Skin epidermis (tissue), 12 donors: Measurements from ENCODE around the gene SLX4IP.

Experiments used
- H3K27ac ChIP-seq, 21 experiments: fragments of 200-600 bp; sonication (generic) in 11 of 21; one replicate each; pipeline ENCODE4 v1.5.0; 2020; ENCODE audit warnings: mild to moderate bottlenecking in 3 of 21, inconsistent platforms in 2 of 21, moderate library complexity in 2 of 21
- H3K4me3 ChIP-seq, 7 experiments: fragments of 200-600 bp; sonication (generic) in 2 of 7; one replicate each; pipeline ENCODE4 v1.5.0; 2020; ENCODE audit warnings: inconsistent platforms in 2 of 7, mild to moderate bottlenecking in 2 of 7, moderate library complexity in 1 of 7

Gene SLX4IP

GRCh38 chr20:10488534-10488933 is 53.4 kb downstream of the SLX4IP start:
- H3K27ac ChIP-seq, result no peak overlapping the region
- no peak overlapping the region for H3K4me3 ChIP-seq

- Histone ChIP-seq H3K4me3 (no peak overlapping the region), H3K27ac (peak overlapping the region in 1 of 21 experiments; percentile 12)
These were observed 54.7 kb downstream of the SLX4IP start for GRCh38 chr20:10489853-10490252.

DNA sequence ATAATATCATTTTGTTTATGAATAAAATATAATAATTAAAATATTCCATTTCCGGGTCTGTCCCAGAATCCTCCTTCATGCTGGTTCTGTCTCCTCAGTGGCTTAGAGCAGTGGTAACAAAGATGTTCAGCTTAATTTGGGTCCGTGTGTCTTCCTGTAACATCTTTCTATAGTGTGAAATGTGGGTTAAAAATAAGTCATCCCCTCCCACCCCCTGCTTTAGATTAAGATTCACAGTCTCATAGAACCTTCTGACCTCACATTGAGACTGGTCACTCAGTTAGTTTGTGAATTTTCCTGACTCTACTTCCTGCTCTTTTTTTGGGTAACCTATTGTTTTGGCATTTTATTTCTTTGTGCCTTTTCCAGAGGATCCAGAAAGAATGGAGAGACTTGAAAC is 55.2 kb downstream of the SLX4IP start:
- H3K27ac ChIP-seq, result peak overlapping the region in 5 of 21 experiments; percentile 12 to 26 (median 21)
- no peak overlapping the region for H3K4me3 ChIP-seq

- peak overlapping the region in 4 of 21 experiments; percentile 16 to 26 (median 23) for H3K27ac ChIP-seq
- H3K4me3 ChIP-seq, result no peak overlapping the region
These were observed 55.6 kb downstream of the SLX4IP start for GRCh38 chr20:10490706-10491105.

DNA sequence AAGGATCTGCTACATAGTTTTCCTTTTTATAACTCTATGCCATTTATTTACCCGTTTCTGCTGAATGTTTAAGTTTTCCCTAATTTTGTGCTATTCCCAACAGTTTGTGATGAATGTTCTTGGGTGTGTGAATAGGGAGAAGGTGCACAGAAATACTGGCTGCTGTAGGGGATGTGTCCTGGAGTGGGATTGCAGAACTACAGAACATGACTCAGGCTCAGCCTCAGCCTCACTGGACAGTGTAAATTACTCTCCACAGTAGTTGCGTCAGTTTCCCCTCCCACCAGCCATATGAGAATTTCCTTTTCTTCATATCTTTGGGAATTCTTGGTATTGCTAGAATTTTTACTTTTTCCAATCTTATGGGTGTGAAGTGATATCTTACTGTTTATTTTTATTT is 57.0 kb downstream of the SLX4IP start:
- no peak overlapping the region for H3K27ac ChIP-seq

GRCh38 chr20:10492844-10493243 is 57.7 kb downstream of the SLX4IP start:
- H3K27ac ChIP-seq, result no peak overlapping the region
- H3K4me3 ChIP-seq, result no peak overlapping the region

More for the DNA sequence above, 57.0 kb downstream of the SLX4IP start:
- no peak overlapping the region for H3K4me3 ChIP-seq

DNA sequence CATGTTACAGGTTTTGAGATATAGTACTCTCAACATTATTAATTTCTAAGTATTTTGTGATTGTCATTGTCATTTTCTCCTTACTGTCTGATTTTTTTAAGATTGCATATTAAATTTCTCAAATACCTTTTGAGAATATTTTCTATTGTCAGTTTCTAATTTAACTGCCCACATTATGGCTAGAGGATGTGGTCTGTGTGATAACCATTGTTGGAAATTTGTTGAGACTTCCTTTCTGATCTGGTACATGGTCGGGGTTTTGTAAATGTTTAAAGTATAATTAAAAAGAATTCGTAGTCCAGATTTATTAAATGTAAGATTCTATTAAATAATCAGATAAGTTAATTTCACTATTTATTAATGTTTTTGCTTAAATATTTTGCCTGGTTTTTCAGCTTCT is 60.1 kb downstream of the SLX4IP start:
- no peak overlapping the region for H3K4me3 ChIP-seq
- H3K27ac ChIP-seq, result no peak overlapping the region

- H3K4me3 ChIP-seq, result no peak overlapping the region
- H3K27ac ChIP-seq, result no peak overlapping the region
These were observed 61.4 kb downstream of the SLX4IP start for GRCh38 chr20:10496465-10496864.

DNA sequence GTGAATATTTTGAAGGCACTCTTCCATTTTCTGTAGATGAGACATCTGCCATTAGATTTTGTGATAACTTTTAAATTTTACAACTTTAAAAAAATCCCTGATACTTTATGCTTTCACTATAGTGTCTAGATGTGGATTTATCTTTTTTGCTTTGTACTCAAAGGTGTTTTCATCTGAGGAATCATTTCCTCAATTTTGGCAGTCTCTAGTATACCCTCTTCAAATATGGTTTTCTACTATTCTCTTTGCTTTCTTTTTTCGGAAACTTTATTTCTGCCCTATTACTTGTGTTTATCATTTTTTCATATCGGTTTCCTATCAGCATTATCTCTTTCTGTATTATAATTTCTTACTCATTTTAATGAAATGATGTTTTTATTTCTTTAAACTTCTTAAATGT is 62.2 kb downstream of the SLX4IP start:
- Histone ChIP-seq H3K4me3 (no peak overlapping the region), H3K27ac (no peak overlapping the region)

GRCh38 chr20:10497791-10498190 is 62.7 kb downstream of the SLX4IP start:
- H3K27ac ChIP-seq, result peak overlapping the region in 1 of 21 experiments; percentile 27
- H3K4me3 ChIP-seq, result no peak overlapping the region

DNA sequence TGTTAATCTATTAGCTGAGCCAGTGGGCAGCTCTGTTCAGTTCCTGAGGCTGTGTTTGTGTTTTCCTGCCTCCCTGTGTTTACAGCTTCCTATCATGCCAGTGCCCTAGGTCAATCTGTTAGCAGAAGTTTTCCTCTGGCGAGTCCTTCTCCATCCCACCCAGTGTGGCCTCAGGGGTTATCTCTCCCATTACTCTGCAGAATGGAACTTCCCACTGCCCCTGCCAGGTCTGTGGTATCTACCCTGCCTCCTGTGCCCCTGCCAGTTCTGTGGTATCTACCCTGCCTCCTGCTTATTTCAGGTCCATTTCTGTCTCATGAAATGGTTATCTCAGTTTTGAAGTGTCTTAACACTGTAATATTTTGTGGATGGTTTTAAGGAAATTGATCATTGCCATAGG is 63.1 kb downstream of the SLX4IP start:
- H3K4me3 ChIP-seq, result no peak overlapping the region
- peak overlapping the region in 1 of 21 experiments; percentile 27 for H3K27ac ChIP-seq

- peak overlapping the region in 3 of 7 experiments; percentile 10 to 22 (median 17) for H3K4me3 ChIP-seq
These were observed 66.3 kb downstream of the SLX4IP start for GRCh38 chr20:10501402-10501801.

DNA sequence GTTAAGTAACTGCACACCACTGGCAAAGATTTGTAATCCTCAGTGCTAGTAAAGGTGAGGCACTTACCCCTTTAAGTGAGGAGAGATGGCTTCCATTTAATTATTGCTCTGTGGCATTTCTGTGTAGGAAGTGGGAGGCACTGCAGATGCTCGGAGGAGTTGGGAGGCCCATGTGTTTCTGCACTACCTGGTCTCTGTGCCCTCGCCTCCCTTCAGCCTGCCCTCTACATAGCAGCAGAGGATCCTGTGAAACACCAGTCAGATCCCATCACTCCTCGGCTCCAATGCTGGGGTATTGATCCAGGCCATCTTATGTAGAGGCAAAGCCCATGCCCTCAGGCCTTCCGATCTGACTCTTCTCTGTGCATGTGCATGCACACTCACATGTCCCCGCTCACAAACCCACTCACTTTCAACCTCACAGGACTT is 67.0 kb downstream of the SLX4IP start:
- Histone ChIP-seq H3K27ac (peak overlapping the region in 14 of 21 experiments; percentile 2 to 82 (median 56)), H3K4me3 (peak overlapping the region in 3 of 7 experiments; percentile 10 to 22 (median 17))

More at GRCh38 chr20:10501402-10501801, 66.3 kb downstream of the SLX4IP start:
- H3K27ac ChIP-seq, result peak overlapping the region in 17 of 21 experiments; percentile 2 to 82 (median 50)

GRCh38 chr20:10504608-10504993 is 69.5 kb downstream of the SLX4IP start:
- H3K27ac ChIP-seq, result peak overlapping the region in 8 of 21 experiments; percentile 2 to 81 (median 48)
- H3K4me3 ChIP-seq, result no peak overlapping the region

DNA sequence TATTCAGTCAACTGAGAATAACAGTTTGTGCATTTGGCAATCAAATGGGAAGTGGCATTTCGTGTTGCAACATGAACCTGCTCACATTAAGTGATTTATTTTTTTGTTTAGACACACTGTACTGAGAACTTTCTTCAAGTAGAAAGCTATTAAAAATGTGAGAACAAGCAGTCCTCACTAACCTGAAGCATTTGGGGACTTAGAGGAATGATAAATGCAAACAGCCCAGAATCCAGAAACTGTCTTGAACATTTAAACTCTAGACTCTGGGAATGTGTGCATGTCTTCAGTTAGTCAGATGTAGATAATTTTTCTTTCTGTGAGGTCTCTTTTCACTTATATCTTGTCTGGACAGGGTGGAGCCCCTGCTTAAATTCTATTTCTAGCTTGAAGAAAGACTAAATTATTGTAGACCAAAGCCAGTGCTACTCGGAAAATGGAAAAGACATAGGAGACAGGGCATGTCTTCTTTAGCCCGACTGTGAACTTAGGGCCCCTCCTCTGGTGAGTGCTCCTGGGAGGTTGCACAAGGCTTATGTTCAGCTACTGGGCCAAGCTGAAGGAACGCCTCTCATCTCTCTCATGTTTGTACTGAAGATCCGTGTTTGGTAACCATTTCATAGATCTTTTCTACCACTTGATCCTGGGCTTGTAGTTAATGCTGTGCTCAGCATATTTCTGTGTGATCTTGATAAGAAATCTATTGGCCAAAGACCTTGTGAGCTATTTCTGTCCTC is 70.1 kb downstream of the SLX4IP start:
- Histone ChIP-seq H3K4me3 (no peak overlapping the region), H3K27ac (peak overlapping the region in 11 of 21 experiments; percentile 2 to 81 (median 40))

GRCh38 chr20:10505827-10506226 is 70.7 kb downstream of the SLX4IP start:
- H3K27ac ChIP-seq, result peak overlapping the region in 10 of 21 experiments; percentile 0 to 81 (median 48)

GRCh38 chr20:10507052-10507451 is 71.9 kb downstream of the SLX4IP start:
- Histone ChIP-seq H3K27ac (peak overlapping the region in 7 of 21 experiments; percentile 18 to 81 (median 56)), H3K4me3 (no peak overlapping the region)

More at GRCh38 chr20:10505827-10506226, 70.7 kb downstream of the SLX4IP start:
- H3K4me3 ChIP-seq, result no peak overlapping the region

GRCh38 chr20:10508060-10508459 is 73.0 kb downstream of the SLX4IP start:
- H3K27ac ChIP-seq, result peak overlapping the region in 13 of 21 experiments; percentile 26 to 81 (median 60)
- H3K4me3 ChIP-seq, result no peak overlapping the region

GRCh38 chr20:10508468-10509251 is 73.6 kb downstream of the SLX4IP start:
- H3K4me3 ChIP-seq, result no peak overlapping the region

DNA sequence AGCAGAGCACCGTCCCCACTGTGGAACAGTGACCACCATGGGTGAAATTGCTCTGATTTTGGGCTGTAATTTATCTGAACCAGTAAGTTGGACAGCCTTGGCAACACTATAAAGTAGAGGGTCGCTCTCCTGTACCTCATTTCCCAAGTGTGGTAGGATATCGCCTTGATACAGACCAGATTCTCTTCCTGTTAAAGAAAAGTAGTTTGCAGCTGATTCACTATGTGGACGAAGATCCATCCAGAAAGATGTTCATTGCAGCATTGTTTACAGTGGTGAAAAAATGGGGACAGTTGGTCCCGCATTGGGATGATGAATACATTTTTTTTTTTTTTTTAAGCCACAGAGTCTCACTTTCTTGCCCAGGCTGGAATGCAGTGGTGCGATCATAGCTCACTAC is 74.3 kb downstream of the SLX4IP start:
- Histone ChIP-seq H3K27ac (peak overlapping the region in 16 of 21 experiments; percentile 1 to 81 (median 52)), H3K4me3 (no peak overlapping the region)

More at GRCh38 chr20:10508468-10509251, 73.6 kb downstream of the SLX4IP start:
- H3K27ac ChIP-seq, result peak overlapping the region in 19 of 21 experiments; percentile 1 to 81 (median 54)
